Measurements from ENCODE around the gene NCOA3.
"Not testable (repeated sequence)": the region's sequence is repeated elsewhere in the genome, so short reads cannot be mapped to it uniquely, and the experiment has no call there.

The NCOA3 gene

DNA sequence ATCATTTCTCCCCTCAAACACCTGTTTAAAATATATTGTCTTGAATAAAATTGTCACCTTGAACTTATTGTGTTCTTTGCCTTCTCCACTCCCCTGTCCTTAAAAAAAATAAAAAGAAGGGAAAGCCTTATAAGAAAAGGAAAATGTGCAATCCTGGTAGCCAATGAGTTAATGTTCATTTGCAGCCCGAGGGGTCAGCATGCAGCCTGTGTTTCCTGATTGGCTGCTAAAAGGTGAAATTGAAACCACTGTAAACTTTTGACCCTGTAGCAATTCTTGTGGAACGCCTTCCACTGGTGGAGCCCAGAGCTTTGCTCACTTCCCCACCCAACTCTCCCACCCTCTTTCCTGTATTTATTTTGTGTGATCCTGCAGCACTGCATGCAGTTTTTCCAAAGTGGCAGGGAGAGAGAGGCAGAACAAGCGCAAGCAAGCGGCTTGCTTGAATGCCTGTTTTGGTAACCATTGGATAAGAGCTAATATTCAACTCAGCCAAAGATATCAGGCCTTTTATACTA is 74.9 kb downstream of the NCOA3 start:
- no peak overlapping the region for H3K9ac ChIP-seq (ENCODE audit: low read depth, low read length, poor library complexity, severe bottlenecking)
- no peaks in the 10 kb centered on the region for H3F3A ChIP-seq (ENCODE audit: low read depth)

DNA sequence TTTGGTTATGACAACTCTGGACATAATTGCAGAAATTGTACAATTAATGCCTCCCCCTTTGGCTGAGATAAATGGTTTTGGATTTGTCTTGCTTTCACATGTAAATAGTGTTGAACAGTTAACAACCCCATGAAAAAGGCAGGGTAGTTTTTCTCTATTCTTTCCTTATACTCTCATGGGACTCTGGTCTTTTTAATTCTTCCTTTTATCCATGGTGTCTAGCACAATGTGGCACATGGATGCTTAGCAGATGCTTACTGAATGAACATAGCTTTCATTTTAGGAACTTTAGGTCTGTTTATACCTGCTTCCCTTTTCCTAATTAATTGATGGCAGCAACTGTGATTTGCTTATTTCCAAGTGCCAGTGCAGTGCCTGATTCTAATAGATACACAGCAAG is 75.6 kb downstream of the NCOA3 start:
- Histone ChIP-seq H2AFZ (ENCODE audit: low read length) (no peak overlapping the region), H3K9me2 (replicated peaks; ENCODE audit: low read depth, low read length) (no peaks in the 10 kb centered on the region), H4K20me1 (ENCODE audit: insufficient read depth, low read length, poor library complexity, severe bottlenecking) (peaks cover 6% of the 10 kb centered on the region), H3K79me2 (ENCODE audit: insufficient read depth, low read length) (peaks cover 28% of the 10 kb centered on the region; the same call in 1 of the 2 replicates), H3K27me3 (ENCODE audit: insufficient read depth, low read length, poor library complexity, severe bottlenecking) (no peaks in the 10 kb centered on the region), H3K4me2 (ENCODE audit: low read depth, low read length, poor library complexity, severe bottlenecking) (no peak overlapping the region), H3K9me3 (ENCODE audit: insufficient read depth, low read depth, low read length) (no peaks in the 10 kb centered on the region), H3K9ac (ENCODE audit: low read depth, low read length, poor library complexity, severe bottlenecking) (no peak overlapping the region), H3F3A (ENCODE audit: low read depth) (no peaks in the 10 kb centered on the region), H3K4me3 (ENCODE audit: low read length, poor library complexity, severe bottlenecking) (no peak overlapping the region), H3K4me1 (ENCODE audit: insufficient read depth, low read length, poor library complexity, severe bottlenecking) (peaks cover 29% of the 10 kb centered on the region), H3K36me3 (ENCODE audit: insufficient read depth, low read length) (no peaks in the 10 kb centered on the region)
- no peak for TF ChIP-seq EZH2phosphoT487 (IDR thresholded peaks at IDR 0.05; ENCODE audit: borderline replicate concordance)
- TF ChIP-seq, protein P1, sequence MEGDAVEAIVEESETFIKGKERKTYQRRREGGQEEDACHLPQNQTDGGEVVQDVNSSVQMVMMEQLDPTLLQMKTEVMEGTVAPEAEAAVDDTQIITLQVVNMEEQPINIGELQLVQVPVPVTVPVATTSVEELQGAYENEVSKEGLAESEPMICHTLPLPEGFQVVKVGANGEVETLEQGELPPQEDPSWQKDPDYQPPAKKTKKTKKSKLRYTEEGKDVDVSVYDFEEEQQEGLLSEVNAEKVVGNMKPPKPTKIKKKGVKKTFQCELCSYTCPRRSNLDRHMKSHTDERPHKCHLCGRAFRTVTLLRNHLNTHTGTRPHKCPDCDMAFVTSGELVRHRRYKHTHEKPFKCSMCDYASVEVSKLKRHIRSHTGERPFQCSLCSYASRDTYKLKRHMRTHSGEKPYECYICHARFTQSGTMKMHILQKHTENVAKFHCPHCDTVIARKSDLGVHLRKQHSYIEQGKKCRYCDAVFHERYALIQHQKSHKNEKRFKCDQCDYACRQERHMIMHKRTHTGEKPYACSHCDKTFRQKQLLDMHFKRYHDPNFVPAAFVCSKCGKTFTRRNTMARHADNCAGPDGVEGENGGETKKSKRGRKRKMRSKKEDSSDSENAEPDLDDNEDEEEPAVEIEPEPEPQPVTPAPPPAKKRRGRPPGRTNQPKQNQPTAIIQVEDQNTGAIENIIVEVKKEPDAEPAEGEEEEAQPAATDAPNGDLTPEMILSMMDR (conservative IDR thresholded peaks at IDR 0.05; ENCODE audit: low read length): no peak

More for the DNA sequence above, 74.9 kb downstream of the NCOA3 start:
- H3K4me1 ChIP-seq (ENCODE audit: insufficient read depth, low read length, poor library complexity, severe bottlenecking): peaks cover 29% of the 10 kb centered on the region
- no peaks in the 10 kb centered on the region; the same call in 1 of the 2 replicates for H3K9me3 ChIP-seq (ENCODE audit: insufficient read depth, low read depth, low read length)
- H3K27me3 ChIP-seq (ENCODE audit: insufficient read depth, low read length, poor library complexity, severe bottlenecking): no peaks in the 10 kb centered on the region
- no peaks in the 10 kb centered on the region for H3K9me2 ChIP-seq (replicated peaks; ENCODE audit: low read depth, low read length)
- H3K36me3 ChIP-seq (ENCODE audit: insufficient read depth, low read length): no peaks in the 10 kb centered on the region
- H2AFZ ChIP-seq (ENCODE audit: low read length): no peak overlapping the region
- H3K4me3 ChIP-seq (ENCODE audit: low read length, poor library complexity, severe bottlenecking): peak overlapping the region; percentile 10
- peaks cover 6% of the 10 kb centered on the region for H4K20me1 ChIP-seq (ENCODE audit: insufficient read depth, low read length, poor library complexity, severe bottlenecking)
- TF ChIP-seq EZH2phosphoT487 (IDR thresholded peaks at IDR 0.05; ENCODE audit: borderline replicate concordance): no peak
- TF ChIP-seq, protein P1 (conservative IDR thresholded peaks at IDR 0.05; ENCODE audit: low read length): no peak
- H3K4me2 ChIP-seq (ENCODE audit: low read depth, low read length, poor library complexity, severe bottlenecking): peak overlapping the region; percentile 50
- H3K79me2 ChIP-seq (ENCODE audit: insufficient read depth, low read length): peaks cover 26% of the 10 kb centered on the region; the same call in 1 of the 2 replicates

DNA sequence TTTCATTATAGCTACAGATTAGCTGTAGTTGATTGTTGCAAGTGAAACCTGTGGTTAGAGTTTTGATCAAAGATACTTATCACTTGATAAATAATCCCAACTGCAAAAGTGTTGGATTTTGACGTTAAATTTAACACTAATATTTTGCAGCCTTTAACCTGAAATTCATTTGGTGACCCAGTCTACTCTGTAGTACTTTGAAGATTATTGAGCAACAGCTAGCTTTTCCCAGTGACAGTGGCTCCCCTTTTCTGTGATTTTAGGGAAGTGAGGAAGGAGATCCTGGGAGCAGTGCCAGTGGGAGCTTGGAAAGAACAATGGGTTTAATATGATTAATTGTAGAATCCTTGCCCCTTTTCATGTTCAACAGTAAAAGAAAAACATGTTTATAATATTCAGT is 76.9 kb downstream of the NCOA3 start:
- H3K4me2 ChIP-seq (ENCODE audit: low read depth, low read length, poor library complexity, severe bottlenecking): no peak overlapping the region
- peaks cover 22% of the 10 kb centered on the region; the same call in 1 of the 2 replicates for H3K79me2 ChIP-seq (ENCODE audit: insufficient read depth, low read length)
- H3K4me1 ChIP-seq (ENCODE audit: insufficient read depth, low read length, poor library complexity, severe bottlenecking): peaks cover 29% of the 10 kb centered on the region
- H3F3A ChIP-seq (ENCODE audit: low read depth): no peaks in the 10 kb centered on the region
- no peaks in the 10 kb centered on the region for H3K36me3 ChIP-seq (ENCODE audit: insufficient read depth, low read length)
- H3K4me3 ChIP-seq (ENCODE audit: low read length, poor library complexity, severe bottlenecking): no peak overlapping the region
- peaks cover 6% of the 10 kb centered on the region for H4K20me1 ChIP-seq (ENCODE audit: insufficient read depth, low read length, poor library complexity, severe bottlenecking)
- H3K27me3 ChIP-seq (ENCODE audit: insufficient read depth, low read length, poor library complexity, severe bottlenecking): no peaks in the 10 kb centered on the region
- no peak overlapping the region for H2AFZ ChIP-seq (ENCODE audit: low read length)
- TF ChIP-seq EZH2phosphoT487 (IDR thresholded peaks at IDR 0.05; ENCODE audit: borderline replicate concordance): no peak
- no peaks in the 10 kb centered on the region for H3K9me3 ChIP-seq (ENCODE audit: insufficient read depth, low read depth, low read length)
- H3K9ac ChIP-seq (ENCODE audit: low read depth, low read length, poor library complexity, severe bottlenecking): no peak overlapping the region
- H3K9me2 ChIP-seq (replicated peaks; ENCODE audit: low read depth, low read length): no peaks in the 10 kb centered on the region

DNA sequence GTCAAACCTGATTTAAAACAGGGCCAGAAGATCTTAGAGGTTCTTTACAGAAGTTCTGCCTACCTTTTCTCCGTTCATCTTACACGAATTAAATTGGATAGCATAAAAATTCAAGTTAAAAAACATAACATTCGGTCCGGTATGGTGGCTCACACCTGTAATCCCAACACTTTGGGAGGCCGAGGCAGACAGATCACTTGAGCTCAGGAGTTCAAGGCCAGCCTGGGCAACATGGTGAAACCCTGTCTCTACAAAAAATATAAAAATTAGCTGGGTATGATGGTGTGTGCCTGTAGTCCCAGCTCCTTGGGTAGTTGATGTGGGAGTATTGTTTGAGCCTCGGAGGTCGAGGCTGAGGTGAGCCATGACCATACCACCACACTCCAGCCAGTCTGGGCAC is 79.0 kb downstream of the NCOA3 start:
- H3K9me2 ChIP-seq (replicated peaks; ENCODE audit: low read depth, low read length); H3F3A ChIP-seq (ENCODE audit: low read depth); H3K9me3 ChIP-seq (ENCODE audit: insufficient read depth, low read depth, low read length); H3K4me2 ChIP-seq (ENCODE audit: low read depth, low read length, poor library complexity, severe bottlenecking); H4K20me1 ChIP-seq (ENCODE audit: insufficient read depth, low read length, poor library complexity, severe bottlenecking); H3K4me3 ChIP-seq (ENCODE audit: low read length, poor library complexity, severe bottlenecking); H3K36me3 ChIP-seq (ENCODE audit: insufficient read depth, low read length); H2AFZ ChIP-seq (ENCODE audit: low read length); H3K27me3 ChIP-seq (ENCODE audit: insufficient read depth, low read length, poor library complexity, severe bottlenecking); H3K9ac ChIP-seq (ENCODE audit: low read depth, low read length, poor library complexity, severe bottlenecking): not testable (repeated sequence)
- Histone ChIP-seq H3K79me2 (ENCODE audit: insufficient read depth, low read length) (peaks cover 17% of the 10 kb centered on the region; the same call in 1 of the 2 replicates), H3K4me1 (ENCODE audit: insufficient read depth, low read length, poor library complexity, severe bottlenecking) (peaks cover 17% of the 10 kb centered on the region)
